HG02870 (cell line): ENCODE data around the gene SLC24A3.
"Not testable (repeated sequence)": the region's sequence is repeated elsewhere in the genome, so short reads cannot be mapped to it uniquely, and the experiment has no call there.

Experiments
- ATAC-seq: cut with Tn5 transposase; IDR thresholded peaks from one replicate; pipeline ENCODE4 v1.9.1; 2021; ENCODE audit warnings: mild to moderate bottlenecking, moderate library complexity; ENCODE audit not compliant: unreplicated experiment

The SLC24A3 gene

GRCh38 chr20:19616620-19617019 is 404.2 kb downstream of the SLC24A3 start:
- ATAC-seq: no peak

GRCh38 chr20:19617256-19617655 is 404.8 kb downstream of the SLC24A3 start:
- no peak for ATAC-seq

DNA sequence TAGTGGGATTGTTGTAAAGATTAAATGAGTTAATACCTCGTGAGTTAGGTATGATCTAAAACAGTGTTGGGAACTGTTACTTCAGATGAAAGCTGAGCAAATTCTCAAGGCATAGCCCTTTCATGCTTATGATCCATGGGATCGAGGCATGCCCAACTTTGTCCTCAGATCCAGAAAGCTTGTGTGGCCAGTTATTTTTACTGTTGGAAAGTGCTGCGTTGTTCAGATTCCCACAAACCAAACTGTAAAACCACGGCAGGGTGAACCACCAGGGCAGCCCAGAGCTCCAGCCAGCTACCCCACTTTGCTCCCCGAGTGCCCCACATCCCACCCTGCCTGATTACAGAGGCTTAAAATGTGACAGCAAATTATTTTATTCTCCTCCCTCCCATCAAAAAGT is 406.3 kb downstream of the SLC24A3 start:
- no peak for ATAC-seq

DNA sequence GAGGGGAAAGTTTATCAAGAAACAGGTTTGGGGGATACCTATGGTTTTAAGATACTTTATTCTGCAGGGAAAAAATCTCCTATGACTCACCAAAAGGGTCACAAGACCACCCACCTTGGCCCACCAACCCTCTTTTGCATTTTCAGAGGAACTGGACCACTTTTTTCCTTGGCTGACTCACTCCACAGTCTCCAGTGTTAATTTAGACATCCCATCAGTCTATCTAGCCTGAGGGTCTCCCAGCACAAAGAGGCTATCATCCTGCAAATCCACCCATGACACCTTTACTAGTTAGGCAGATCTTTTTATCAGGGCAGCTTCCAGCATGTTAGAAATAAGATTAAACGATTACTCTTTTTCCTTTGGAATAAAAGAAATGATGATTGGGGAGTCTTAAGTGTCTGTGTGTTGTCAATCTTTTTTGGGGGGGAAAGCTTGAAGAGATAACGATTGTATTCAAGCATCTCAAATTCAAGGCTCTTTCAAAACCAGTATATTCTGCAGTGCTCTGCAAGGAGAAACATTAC is 407.5 kb downstream of the SLC24A3 start:
- ATAC-seq: no peak

GRCh38 chr20:19620446-19620845 is 408.0 kb downstream of the SLC24A3 start:
- ATAC-seq: no peak

DNA sequence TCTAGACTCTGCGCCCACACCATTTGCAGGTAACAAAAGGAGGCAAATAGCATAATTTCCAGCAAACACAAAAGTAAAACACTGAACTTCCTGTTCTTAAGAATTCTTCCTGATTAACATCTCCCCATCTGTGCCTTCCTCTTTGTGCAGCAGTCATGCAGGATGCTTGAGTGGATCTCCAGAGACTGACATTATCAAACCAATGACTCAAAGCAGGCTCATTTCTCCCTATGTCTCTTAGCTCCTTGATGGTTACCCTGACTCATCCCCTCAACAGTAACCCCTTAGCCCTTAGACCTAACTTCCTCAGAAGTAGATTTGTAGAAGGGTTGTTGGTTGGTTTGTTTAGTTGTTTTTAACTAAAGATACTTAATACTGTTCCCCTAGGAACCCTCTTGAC is 408.6 kb downstream of the SLC24A3 start:
- ATAC-seq: no peak

DNA sequence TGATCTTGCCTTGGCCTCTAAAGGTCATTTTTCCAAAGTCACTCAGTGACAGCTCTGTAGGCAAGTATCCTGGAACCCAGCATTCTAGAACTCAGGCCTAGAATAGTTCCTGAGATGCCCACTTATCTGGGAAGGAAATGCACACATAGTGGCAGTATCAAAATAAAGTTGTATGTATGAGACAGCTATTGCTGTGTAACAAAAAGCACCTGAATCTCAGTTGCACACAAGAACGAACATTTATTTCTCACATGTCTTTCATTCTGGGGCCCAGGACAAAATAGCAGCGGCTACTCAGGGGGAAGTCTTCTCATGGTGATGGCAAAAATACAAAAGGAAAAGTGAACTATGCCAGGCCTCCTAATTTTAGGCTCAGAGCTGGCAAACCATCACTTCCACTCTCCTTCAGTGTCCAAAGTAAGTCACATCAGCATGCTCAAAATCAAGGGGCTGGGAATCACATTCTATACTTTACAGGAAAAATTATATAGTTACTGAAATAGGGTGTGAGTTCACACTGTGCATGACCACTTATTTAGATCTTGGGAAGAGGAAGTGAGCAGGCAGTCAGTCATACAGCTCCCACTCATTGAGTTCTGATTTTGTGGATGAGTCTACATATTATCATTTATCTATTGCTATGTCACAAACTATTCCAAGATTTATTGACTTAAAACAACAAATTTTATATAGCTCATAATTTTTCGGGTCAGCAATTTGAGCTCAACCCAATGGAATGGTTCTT is 412.0 kb downstream of the SLC24A3 start:
- ATAC-seq: no peak

DNA sequence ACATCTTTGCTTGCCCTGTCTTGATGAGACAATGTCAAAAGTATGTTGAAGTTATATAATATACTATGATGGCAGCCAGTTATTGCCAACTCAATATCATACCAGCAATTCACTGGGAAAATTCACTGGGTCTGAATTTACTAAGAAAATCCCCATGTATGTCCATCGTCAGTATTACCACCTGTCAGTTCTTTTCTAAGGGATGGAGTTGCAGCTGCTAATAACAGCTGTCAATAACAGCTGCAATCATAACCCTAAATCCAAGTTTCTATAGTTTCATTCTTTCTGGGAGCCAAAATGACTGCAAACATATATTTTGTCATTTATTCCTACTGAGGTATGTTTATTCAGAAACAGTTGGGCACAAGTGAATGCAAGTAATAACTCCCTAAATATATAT is 413.0 kb downstream of the SLC24A3 start:
- ATAC-seq: no peak

- no peak for ATAC-seq
Measured at GRCh38 chr20:19626896-19627295, 414.5 kb downstream of the SLC24A3 start.

DNA sequence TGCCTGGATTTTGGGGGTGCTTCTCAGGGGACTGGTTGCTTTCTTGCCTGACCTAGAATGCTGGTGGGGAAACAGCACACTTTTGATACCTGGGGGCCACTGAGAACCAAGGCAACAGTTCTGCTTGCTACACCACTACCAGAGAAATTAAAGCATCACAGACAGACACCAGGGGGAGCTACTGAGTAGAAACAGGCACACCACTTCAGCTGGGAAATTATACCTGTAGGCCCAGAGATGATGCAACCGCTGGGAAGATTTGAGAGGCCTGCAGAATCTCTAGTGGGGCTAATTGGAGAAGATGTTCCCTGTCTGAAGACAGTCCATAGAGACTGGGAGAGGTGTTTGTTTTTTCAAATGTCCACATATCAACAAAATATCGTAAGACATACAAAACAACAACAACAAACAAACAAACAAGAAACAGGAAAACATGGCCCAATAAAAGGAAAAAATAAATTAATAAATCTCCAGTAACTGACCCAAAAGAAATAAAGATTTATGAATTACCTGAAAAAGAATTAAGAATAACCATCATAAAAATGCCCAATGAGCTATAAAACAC is 416.2 kb downstream of the SLC24A3 start:
- peak; percentile 59 for ATAC-seq

- no peak for ATAC-seq
Measured at GRCh38 chr20:19631410-19631809, 419.0 kb downstream of the SLC24A3 start.

DNA sequence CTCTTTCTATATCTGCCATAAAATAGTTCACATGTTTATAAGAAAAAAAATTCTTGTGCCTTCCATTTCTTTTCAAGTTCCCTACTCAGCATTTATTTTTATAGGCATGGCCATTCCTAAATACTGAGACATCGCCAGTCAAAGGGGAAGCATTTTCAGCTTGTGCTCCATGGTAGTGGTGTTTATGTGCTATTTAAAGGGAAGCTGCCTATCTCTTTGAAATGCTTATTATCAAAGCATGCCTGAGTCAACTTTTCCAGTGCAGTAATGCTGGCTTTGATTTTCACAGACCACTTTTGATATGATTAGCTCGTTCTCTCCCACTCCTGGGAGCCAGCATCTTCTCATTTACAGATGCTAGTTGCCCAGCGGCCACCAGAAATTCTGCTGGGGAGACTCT is 421.5 kb downstream of the SLC24A3 start:
- ATAC-seq: no peak

- not testable (repeated sequence) for ATAC-seq
Measured at GRCh38 chr20:19639471-19640045, 427.1 kb downstream of the SLC24A3 start.

DNA sequence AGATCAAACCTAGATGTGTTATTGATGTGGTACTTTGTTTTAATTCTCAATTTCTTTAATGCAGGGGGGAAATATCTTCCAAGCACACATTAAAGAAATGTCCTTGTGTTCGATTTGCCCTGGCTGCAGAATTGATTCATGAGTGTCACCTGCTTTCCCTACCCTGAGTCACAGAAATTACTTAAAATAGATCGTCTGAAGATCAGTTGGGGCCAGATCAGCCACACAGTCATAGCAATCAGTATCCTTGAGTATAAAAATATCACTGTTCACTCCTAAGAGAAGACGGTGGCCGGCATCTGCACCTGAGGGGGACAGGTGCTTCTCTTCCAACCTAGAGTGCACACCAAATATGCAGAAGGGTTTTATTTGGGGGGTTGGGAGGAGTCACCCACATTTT is 430.4 kb downstream of the SLC24A3 start:
- no peak for ATAC-seq

- ATAC-seq: no peak
Measured at GRCh38 chr20:19644085-19644484, 431.6 kb downstream of the SLC24A3 start.

DNA sequence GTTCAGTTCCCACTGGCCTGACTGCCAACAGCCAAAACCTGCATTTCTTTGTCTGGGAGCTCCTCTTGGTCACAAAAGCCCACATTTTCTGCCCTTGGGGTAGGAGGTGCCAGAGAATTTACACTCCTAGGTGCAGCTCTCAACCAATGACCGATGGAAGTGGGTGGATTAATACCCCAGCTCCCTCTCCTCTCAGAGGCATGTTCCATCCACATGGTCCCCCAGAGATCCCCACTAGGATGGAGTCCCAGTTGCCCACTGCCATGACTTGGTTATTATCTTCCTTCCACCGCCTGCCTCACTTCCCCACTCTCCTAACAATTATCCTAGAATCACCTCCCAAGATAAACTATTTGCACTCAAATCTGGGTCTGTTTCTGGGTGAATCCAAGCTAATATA is 434.5 kb downstream of the SLC24A3 start:
- no peak for ATAC-seq

DNA sequence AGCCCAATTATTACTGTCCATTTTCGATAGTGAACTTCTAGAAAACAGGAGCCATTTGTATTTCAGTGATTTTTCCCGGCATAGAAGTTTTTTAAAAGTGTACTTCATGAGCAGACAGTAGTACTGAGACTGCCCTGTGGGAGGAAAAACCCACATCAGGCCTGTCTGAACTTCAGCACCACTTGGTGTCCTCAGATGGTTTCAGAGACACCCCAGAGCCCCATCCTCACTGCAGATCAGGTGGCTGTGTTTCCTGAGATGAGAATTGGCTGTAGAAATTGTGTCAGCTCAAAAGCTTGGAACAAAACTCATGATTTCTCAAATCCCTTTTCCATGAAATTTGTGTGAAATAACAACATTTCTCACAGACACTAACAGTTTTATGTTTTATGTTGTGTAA is 435.6 kb downstream of the SLC24A3 start:
- no peak for ATAC-seq

GRCh38 chr20:19649041-19649440 is 436.6 kb downstream of the SLC24A3 start:
- no peak for ATAC-seq

- ATAC-seq: no peak
Measured at GRCh38 chr20:19652591-19653026, 440.2 kb downstream of the SLC24A3 start.

DNA sequence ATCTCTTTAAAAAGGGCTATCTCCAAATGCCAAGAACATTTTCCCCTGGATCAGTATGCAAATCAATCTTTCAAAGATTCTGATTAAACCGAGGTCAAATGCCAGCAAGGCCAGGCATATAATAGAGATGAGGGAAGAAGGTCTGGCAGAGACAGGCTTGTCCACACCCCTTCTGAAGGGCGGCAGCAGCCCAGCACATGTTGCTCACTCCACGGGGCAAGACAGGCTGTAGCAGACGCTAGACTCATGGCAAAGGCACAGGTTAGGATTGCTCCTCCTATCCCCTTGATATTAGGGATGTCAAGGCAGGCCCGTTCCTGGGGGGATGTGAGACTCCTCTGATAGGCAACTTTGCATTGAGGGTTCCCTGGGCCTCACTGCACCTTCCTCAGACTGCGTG is 440.9 kb downstream of the SLC24A3 start:
- ATAC-seq: no peak

GRCh38 chr20:19654921-19655320 is 442.5 kb downstream of the SLC24A3 start:
- ATAC-seq: no peak

DNA sequence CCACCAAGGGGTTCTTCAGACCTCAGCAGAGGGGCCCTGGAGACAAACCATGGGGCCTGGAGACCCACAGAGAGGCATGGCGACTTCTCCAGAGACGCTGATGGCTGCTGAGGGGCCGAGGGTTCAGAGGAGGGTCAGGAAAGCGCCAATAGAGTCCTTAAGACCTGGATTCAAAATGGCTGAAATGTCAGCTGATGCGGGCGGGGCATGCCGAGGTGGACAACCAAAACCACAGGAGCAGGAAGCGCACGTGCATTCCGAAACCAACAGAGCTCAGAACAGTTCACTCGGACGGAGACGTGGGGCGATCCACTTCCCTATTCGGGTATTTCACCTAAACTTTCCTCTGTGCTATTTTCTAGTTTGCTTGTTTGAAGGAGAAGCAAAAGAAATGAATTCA is 445.7 kb downstream of the SLC24A3 start:
- ATAC-seq: peak; percentile 83
